Measurements from ENCODE around the gene SCARF2. TPM values are rescaled to one million over a fixed set of nuclear protein-coding genes. Genes with fewer than 3 reads are reported as not detected.

The SCARF2 gene
- total and polyA plus RNA-seq, 4 donors, result 0.15 to 2.0 (median 1.7) TPM

DNA sequence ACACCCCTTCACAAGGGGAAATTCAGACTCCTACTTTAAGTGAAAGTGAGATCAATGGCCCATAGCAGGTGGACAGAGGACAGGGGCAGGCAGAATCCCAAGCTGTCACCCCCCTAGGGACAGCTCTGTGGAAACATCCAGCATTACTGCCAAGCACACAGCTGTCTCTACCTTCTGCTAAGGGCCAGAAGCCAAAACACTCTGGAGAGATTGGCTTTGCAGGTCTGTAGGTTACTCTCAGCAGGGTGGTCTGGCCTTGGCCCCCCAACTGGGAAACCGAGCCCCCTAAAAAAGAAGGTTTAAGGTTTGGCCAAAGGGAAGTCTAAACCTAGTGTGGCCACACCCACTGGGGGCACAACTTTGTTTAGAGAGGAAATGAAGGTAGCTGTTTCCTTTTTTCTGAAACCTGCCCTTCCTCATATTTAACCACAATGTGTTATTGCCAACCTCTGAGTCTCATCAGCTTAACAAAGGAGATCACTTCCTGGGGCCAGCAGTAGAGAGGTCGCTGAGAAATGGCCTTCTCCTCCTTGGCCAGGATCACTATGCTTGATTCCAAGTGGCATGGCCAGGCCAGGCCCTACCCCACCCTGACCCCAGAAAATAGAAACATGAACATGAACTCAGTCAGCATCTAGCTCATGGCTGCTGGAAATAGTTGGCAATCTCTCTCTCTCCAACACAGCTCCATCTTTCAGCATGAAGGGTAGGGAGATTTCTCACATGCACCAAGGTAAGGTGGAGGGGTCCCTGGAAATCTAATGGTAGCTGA lies 25.9 kb upstream of the SCARF2 start:
- no peak for DNase-seq (ENCODE audit: low spot score)
- Histone ChIP-seq H3K36me3 (ENCODE audit: control insufficient read depth in 4 of 4, insufficient read depth in 3 of 4, low read depth in 1 of 4, low read length in 3 of 4) (peaks cover 0 to 22% (median 4%) of the 10 kb centered on the region in 4 donors), H3K4me1 (ENCODE audit: control insufficient read depth in 4 of 4, insufficient read depth in 4 of 4, low read length in 3 of 4) (no peaks in the 10 kb centered on the region), H3K27ac (ENCODE audit: low read depth in 1 of 2, low read length in 2 of 2) (peak overlapping the region; percentile 19 to 38), H3K9ac (ENCODE audit: low read depth in 1 of 2, low read length in 2 of 2) (no peak overlapping the region), H3K4me3 (ENCODE audit: low read depth in 1 of 3, low read length in 3 of 3) (no peak overlapping the region), H3K27me3 (ENCODE audit: control insufficient read depth in 4 of 4, insufficient read depth in 4 of 4, low read length in 3 of 4) (no peaks in the 10 kb centered on the region), H3K9me3 (ENCODE audit: control insufficient read depth in 4 of 4, low read length in 3 of 4) (no peaks in the 10 kb centered on the region)
- WGBS, result 75% methylated on average over 2 of the region's 2 CpGs
- TF ChIP-seq FOXA2 (IDR thresholded peaks at IDR 0.05) (no peak), CTCF (IDR thresholded peaks at IDR 0.05; ENCODE audit: low read depth, low read length, missing input control) (no peak), EGR1 (IDR thresholded peaks at IDR 0.05; ENCODE audit: low read depth in 2 of 2) (no peak), SP1 (IDR thresholded peaks at IDR 0.05) (no peak), REST (IDR thresholded peaks at IDR 0.05) (no peak), HNF4G (IDR thresholded peaks at IDR 0.05) (no peak), RXRA (IDR thresholded peaks at IDR 0.05) (no peak), NR2F2 (IDR thresholded peaks at IDR 0.05) (no peak), RAD21 (IDR thresholded peaks at IDR 0.05) (no peak), JUND (IDR thresholded peaks at IDR 0.05) (no peak), FOXA1 (IDR thresholded peaks at IDR 0.05) (no peak)

GRCh38 chr22:20459862-20460261 lies 22.2 kb upstream of the SCARF2 start:
- Histone ChIP-seq H3K9me3 (ENCODE audit: control insufficient read depth in 4 of 4, low read length in 3 of 4) (no peaks in the 10 kb centered on the region), H3K27me3 (ENCODE audit: control insufficient read depth in 4 of 4, insufficient read depth in 4 of 4, low read length in 3 of 4) (no peaks in the 10 kb centered on the region), H3K36me3 (ENCODE audit: control insufficient read depth in 4 of 4, insufficient read depth in 3 of 4, low read depth in 1 of 4, low read length in 3 of 4) (peaks cover 0 to 22% (median 3%) of the 10 kb centered on the region in 4 donors), H3K9ac (ENCODE audit: low read depth in 1 of 2, low read length in 2 of 2) (no peak overlapping the region), H3K27ac (ENCODE audit: low read depth in 1 of 2, low read length in 2 of 2) (no peak overlapping the region), H3K4me1 (ENCODE audit: control insufficient read depth in 4 of 4, insufficient read depth in 4 of 4, low read length in 3 of 4) (no peaks in the 10 kb centered on the region), H3K4me3 (ENCODE audit: low read depth in 1 of 3, low read length in 3 of 3) (no peak overlapping the region)
- WGBS, result 97% methylated on average over 4 of the region's 4 CpGs
- no peak for DNase-seq (ENCODE audit: low spot score)
- TF ChIP-seq CTCF (IDR thresholded peaks at IDR 0.05; ENCODE audit: low read depth, low read length, missing input control) (no peak), RXRA (IDR thresholded peaks at IDR 0.05) (no peak), HNF4A (conservative IDR thresholded peaks at IDR 0.05) (no peak), JUND (IDR thresholded peaks at IDR 0.05) (no peak), GABPA (IDR thresholded peaks at IDR 0.05 in 1 of 2, conservative IDR thresholded peaks at IDR 0.05 in 1 of 2) (no peak), NR2F2 (IDR thresholded peaks at IDR 0.05) (no peak), MAX (IDR thresholded peaks at IDR 0.05) (no peak), HNF4G (IDR thresholded peaks at IDR 0.05) (no peak), SP1 (IDR thresholded peaks at IDR 0.05) (no peak)
- TF ChIP-seq, protein P1, sequence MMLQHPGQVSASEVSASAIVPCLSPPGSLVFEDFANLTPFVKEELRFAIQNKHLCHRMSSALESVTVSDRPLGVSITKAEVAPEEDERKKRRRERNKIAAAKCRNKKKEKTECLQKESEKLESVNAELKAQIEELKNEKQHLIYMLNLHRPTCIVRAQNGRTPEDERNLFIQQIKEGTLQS (IDR thresholded peaks at IDR 0.05), result no peak
- TF ChIP-seq, protein P2, sequence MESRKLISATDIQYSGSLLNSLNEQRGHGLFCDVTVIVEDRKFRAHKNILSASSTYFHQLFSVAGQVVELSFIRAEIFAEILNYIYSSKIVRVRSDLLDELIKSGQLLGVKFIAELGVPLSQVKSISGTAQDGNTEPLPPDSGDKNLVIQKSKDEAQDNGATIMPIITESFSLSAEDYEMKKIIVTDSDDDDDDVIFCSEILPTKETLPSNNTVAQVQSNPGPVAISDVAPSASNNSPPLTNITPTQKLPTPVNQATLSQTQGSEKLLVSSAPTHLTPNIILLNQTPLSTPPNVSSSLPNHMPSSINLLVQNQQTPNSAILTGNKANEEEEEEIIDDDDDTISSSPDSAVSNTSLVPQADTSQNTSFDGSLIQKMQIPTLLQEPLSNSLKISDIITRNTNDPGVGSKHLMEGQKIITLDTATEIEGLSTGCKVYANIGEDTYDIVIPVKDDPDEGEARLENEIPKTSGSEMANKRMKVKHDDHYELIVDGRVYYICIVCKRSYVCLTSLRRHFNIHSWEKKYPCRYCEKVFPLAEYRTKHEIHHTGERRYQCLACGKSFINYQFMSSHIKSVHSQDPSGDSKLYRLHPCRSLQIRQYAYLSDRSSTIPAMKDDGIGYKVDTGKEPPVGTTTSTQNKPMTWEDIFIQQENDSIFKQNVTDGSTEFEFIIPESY (IDR thresholded peaks at IDR 0.05), result no peak
